PC-9 (cell line): Measurements from ENCODE around the gene DPH1. TPM values are rescaled to one million over a fixed set of nuclear protein-coding genes. Genes with fewer than 3 reads are reported as not detected.

Experiments
- BruUV-seq: library from RNA; stranded (reverse); fragments of 400-500 nt; replicated peaks from 2 replicates; lab custom pipeline; 2021; lab: Mats Ljungman, UMichigan
- CTCF ChIA-PET: fragments of 300-600 bp; sonication (Branson Sonifier 250); formaldehyde crosslinking; loops from one replicate; lab custom pipeline; 2022; ENCODE audit warnings: antibody characterized with exemption; lab: Charles Lee
- POLR2A ChIA-PET: fragments of 300-600 bp; sonication (Branson Sonifier 250); formaldehyde crosslinking; loops from one replicate; lab custom pipeline; 2022; ENCODE audit warnings: antibody characterized with exemption; ENCODE audit not compliant: unreplicated experiment; lab: Charles Lee
- DNase-seq, 2 experiments: peaks; one replicate each; pipeline versions ENCODE4 v3.0.0 to v3.0.0-alpha.2; 2015 to 2022; ENCODE audit warnings: mixed read lengths in 1 of 2
- H2AFZ ChIP-seq: fragments of 200-600 bp; sonication (generic); 2 replicates; pipeline ENCODE4 v1.8.1; 2017; ENCODE audit warnings: antibody characterized with exemption
- H3F3A ChIP-seq: fragments of 200-600 bp; sonication (generic); 2 replicates; pipeline ENCODE4 v1.8.1; 2017; ENCODE audit warnings: antibody characterized with exemption, mild to moderate bottlenecking, low read depth; ENCODE audit not compliant: insufficient read depth
- H3K27ac ChIP-seq: fragments of 200-600 bp; sonication (generic); 2 replicates; pipeline ENCODE4 v1.6.1; 2016; ENCODE audit warnings: mixed run types
- H3K27me3 ChIP-seq: fragments of 200-600 bp; sonication (generic); 2 replicates; pipeline ENCODE4 v1.6.1; 2016; ENCODE audit warnings: low read depth, mixed run types; ENCODE audit not compliant: insufficient read depth
- H3K36me3 ChIP-seq: fragments of 200-600 bp; sonication (generic); 2 replicates; pipeline ENCODE4 v1.6.1; 2016; ENCODE audit warnings: low read depth, mixed run types
- H3K4me1 ChIP-seq: fragments of 200-600 bp; sonication (generic); replicated peaks from 2 replicates; pipeline ENCODE4 v1.6.1; 2016; ENCODE audit warnings: mixed run types; ENCODE audit not compliant: insufficient read depth
- H3K4me2 ChIP-seq: fragments of 200-600 bp; sonication (generic); 2 replicates; pipeline ENCODE4 v1.6.1; 2017; ENCODE audit warnings: mixed run types
- H3K4me3 ChIP-seq: fragments of 200-600 bp; sonication (generic); 2 replicates; pipeline ENCODE4 v1.6.1; 2016; ENCODE audit warnings: mixed run types
- H3K79me2 ChIP-seq: fragments of 200-600 bp; sonication (generic); 2 replicates; pipeline ENCODE4 v1.6.1; 2017; ENCODE audit warnings: low read depth, mixed run types
- H3K9me2 ChIP-seq: fragments of 200-600 bp; sonication (generic); 2 replicates; pipeline ENCODE4 v1.8.1; 2017; ENCODE audit warnings: mild to moderate bottlenecking; ENCODE audit not compliant: insufficient read depth
- H3K9me3 ChIP-seq: fragments of 200-600 bp; sonication (generic); 2 replicates; pipeline ENCODE4 v1.8.1; 2016; ENCODE audit warnings: low read depth; ENCODE audit not compliant: insufficient read depth
- H4K20me1 ChIP-seq: fragments of 200-600 bp; sonication (generic); 2 replicates; pipeline ENCODE4 v1.8.1; 2017; ENCODE audit not compliant: insufficient read depth
- CTCF ChIP-seq: fragments of 200-600 bp; sonication (generic); conservative IDR thresholded peaks from 2 replicates; pipeline ENCODE4 v1.6.1; 2017; ENCODE audit warnings: mixed run types, antibody characterized with exemption, mild to moderate bottlenecking, moderate library complexity
- EZH2 ChIP-seq: fragments of 200-600 bp; sonication (generic); IDR thresholded peaks from 2 replicates; pipeline ENCODE4 v1.8.0; 2017; ENCODE audit warnings: antibody characterized with exemption, low read depth
- intact Hi-C: fragments of 100-400 bp; cut with micrococcal nuclease; formaldehyde crosslinking; loops from one replicate; pipeline ENCODE4 v1.10.0; 2022; ENCODE audit not compliant: unreplicated experiment
- total RNA-seq: library from RNA; stranded (reverse); gene quantifications from 2 replicates; pipeline ENCODE4 v1.2.3, GENCODE V29; 2021

DPH1 gene
- total RNA-seq, 1 experiment from 2014 or later = 36.7 TPM

GRCh38 chr17:2086306-2086705, 56.4 kb downstream of the DPH1 start:
- Histone ChIP-seq H3K27me3 (no peaks in the 10 kb centered on the region), H3K79me2 (no peaks in the 10 kb centered on the region), H3K4me3 (no peak overlapping the region), H2AFZ (no peak overlapping the region), H4K20me1 (no peaks in the 10 kb centered on the region), H3K4me1 (peaks cover 42% of the 10 kb centered on the region), H3K9me3 (no peaks in the 10 kb centered on the region), H3K36me3 (no peaks in the 10 kb centered on the region), H3K4me2 (no peak overlapping the region), H3F3A (peaks cover 40% of the 10 kb centered on the region), H3K27ac (peak overlapping the region; percentile 99; the same call in 1 of the 2 replicates), H3K9me2 (no peaks in the 10 kb centered on the region)
- intact Hi-C loops = no loop called here
- ChIA-PET CTCF (interaction anchor here (0.7 kb wide), 1 partner anchor 16 kb away, joined by 7 read pairs; no protein-coding TSS in a partner anchor), POLR2A (no interaction called here)
- no TSS peak for BruUV-seq
- no peak for DNase-seq
- no peak for TF ChIP-seq CTCF
- TF ChIP-seq EZH2 = no peak

- Histone ChIP-seq H2AFZ (no peak overlapping the region), H4K20me1 (no peaks in the 10 kb centered on the region), H3K9me3 (no peaks in the 10 kb centered on the region), H3K27ac (no peak overlapping the region), H3K27me3 (no peaks in the 10 kb centered on the region), H3K4me2 (no peak overlapping the region), H3K4me3 (no peak overlapping the region), H3K4me1 (peaks cover 38% of the 10 kb centered on the region), H3K79me2 (no peaks in the 10 kb centered on the region), H3K9me2 (no peaks in the 10 kb centered on the region), H3F3A (peaks cover 44% of the 10 kb centered on the region), H3K36me3 (no peaks in the 10 kb centered on the region)
- DNase-seq = peak in 1 of 2 experiments; percentile 12
- intact Hi-C loops = no loop called here
- CTCF ChIA-PET = no interaction called here
- BruUV-seq = no TSS peak
- TF ChIP-seq CTCF (no peak), EZH2 (no peak)
- POLR2A ChIA-PET = no interaction called here
Observed at GRCh38 chr17:2087597-2088211, 57.8 kb downstream of the DPH1 start.

- Histone ChIP-seq H3K27me3 (no peaks in the 10 kb centered on the region), H3K79me2 (no peaks in the 10 kb centered on the region), H3F3A (peaks cover 43% of the 10 kb centered on the region), H4K20me1 (no peaks in the 10 kb centered on the region), H2AFZ (no peak overlapping the region), H3K4me2 (no peak overlapping the region), H3K27ac (no peak overlapping the region), H3K9me3 (no peaks in the 10 kb centered on the region), H3K4me3 (no peak overlapping the region), H3K36me3 (no peaks in the 10 kb centered on the region), H3K9me2 (no peaks in the 10 kb centered on the region), H3K4me1 (peaks cover 36% of the 10 kb centered on the region)
- no TSS peak for BruUV-seq
- intact Hi-C loops = no loop called here
- POLR2A ChIA-PET = no interaction called here
- TF ChIP-seq EZH2 = no peak
- TF ChIP-seq CTCF = no peak
- CTCF ChIA-PET = no interaction called here
- DNase-seq = peak in 1 of 2 experiments; percentile 21
Observed at GRCh38 chr17:2089021-2089422, 59.1 kb downstream of the DPH1 start.
